Caki2 (cell line): ENCODE results near the gene FAM43B. TPM values are rescaled to one million over a fixed set of nuclear protein-coding genes. Genes with fewer than 3 reads are reported as not detected.
"Not testable (repeated sequence)": the region's sequence is repeated elsewhere in the genome, so short reads cannot be mapped to it uniquely, and the experiment has no call there.

Experiments used
- DNase-seq: peaks from one replicate; pipeline ENCODE4 v3.0.0-alpha.2; 2015; ENCODE audit warnings: low read depth
- in situ Hi-C: cut with HindIII; loops from 2 replicates; pipeline ENCODE4 v1.10.0; 2016; ENCODE audit warnings: low sequenced_read_pairs, low pct_unique_long_range_greater_than_20kb, mixed read lengths
- total RNA-seq: library from RNA; depleted of rRNA; stranded (reverse); fragments of >200 nt; shearing (Covaris generic); gene quantifications from 2 replicates; pipeline ENCODE4 v1.2.3, GENCODE V29; 2014; ENCODE audit warnings: low replicate concordance; rRNA removed

The FAM43B gene
- 2.8 and 3.1 TPM in 2 replicates for total RNA-seq

- peak; percentile 79 for DNase-seq
- in situ Hi-C loops: no loop called here
Measured at GRCh38 chr1:20551945-20552727, at the start of gene FAM43B. Gene FAM43B, plus strand, starts transcription at chr1:20552573. Its CDS starts 401 bp downstream, at chr1:20552974.

GRCh38 chr1:20505488-20505887, 46.9 kb upstream of the FAM43B start:
- in situ Hi-C loops: no loop called here
- no peak for DNase-seq

GRCh38 chr1:20507248-20507563, 45.2 kb upstream of the FAM43B start:
- no peak for DNase-seq
- in situ Hi-C loops: no loop called here

GRCh38 chr1:20507564-20508410, 44.6 kb upstream of the FAM43B start, which contains the start of gene MUL1:
Gene MUL1, minus strand, starts transcription at chr1:20508151. Its CDS starts 127 bp downstream, at chr1:20508024.
- peak; percentile 90 for DNase-seq
- in situ Hi-C loops: no loop called here

- in situ Hi-C loops: no loop called here
- no peak for DNase-seq
Measured at GRCh38 chr1:20508411-20508771, 44.0 kb upstream of the FAM43B start.

- DNase-seq: no peak
- in situ Hi-C loops: no loop called here
Measured at GRCh38 chr1:20511518-20512428, 40.6 kb upstream of the FAM43B start.

- in situ Hi-C loops, DNase-seq: not testable (repeated sequence)
Measured at GRCh38 chr1:20519609-20520262, 32.6 kb upstream of the FAM43B start.

GRCh38 chr1:20521960-20522861, 30.2 kb upstream of the FAM43B start:
- peak; percentile 74 for DNase-seq
- in situ Hi-C loops: no loop called here

GRCh38 chr1:20526267-20526666, 26.1 kb upstream of the FAM43B start:
- in situ Hi-C loops: no loop called here
- DNase-seq: no peak

GRCh38 chr1:20528221-20528620, 24.2 kb upstream of the FAM43B start:
- in situ Hi-C loops: no loop called here
- no peak for DNase-seq

GRCh38 chr1:20530306-20530705, 22.1 kb upstream of the FAM43B start:
- no peak for DNase-seq
- in situ Hi-C loops: no loop called here

GRCh38 chr1:20530901-20531300, 21.5 kb upstream of the FAM43B start:
- DNase-seq: no peak
- in situ Hi-C loops: no loop called here

GRCh38 chr1:20533635-20534034, 18.7 kb upstream of the FAM43B start:
- in situ Hi-C loops: no loop called here
- no peak for DNase-seq

- DNase-seq: no peak
- in situ Hi-C loops: no loop called here
Measured at GRCh38 chr1:20534659-20535417, 17.5 kb upstream of the FAM43B start.

- in situ Hi-C loops: no loop called here
- DNase-seq: no peak
Measured at GRCh38 chr1:20538227-20538626, 14.1 kb upstream of the FAM43B start.

- in situ Hi-C loops: no loop called here
- DNase-seq: no peak
Measured at GRCh38 chr1:20538760-20539551, 13.4 kb upstream of the FAM43B start.
